GM20000 (cell line): ENCODE data around the gene KCNJ11.
A peak's percentile ranks its signal among the peaks of the same experiment; 100 is the strongest.

Experiments
- DNase-seq: peaks from one replicate; pipeline ENCODE4 v3.0.0; 2012; ENCODE audit warnings: low spot score
- CTCF ChIP-seq: IDR thresholded peaks from 2 replicates; pipeline ENCODE4 v1.5.1; 2012; ENCODE audit warnings: mild to moderate bottlenecking, control low read depth; ENCODE audit errors: extremely low read depth, missing control alignments

KCNJ11 gene

GRCh38 chr11:17353821-17354600 lies 34.4 kb downstream of the KCNJ11 start:
- TF ChIP-seq CTCF: no peak
- no peak for DNase-seq

- DNase-seq: peak; percentile 68
- no peak for TF ChIP-seq CTCF
Observed at GRCh38 chr11:17352950-17353820, 35.3 kb downstream of the KCNJ11 start.

DNA sequence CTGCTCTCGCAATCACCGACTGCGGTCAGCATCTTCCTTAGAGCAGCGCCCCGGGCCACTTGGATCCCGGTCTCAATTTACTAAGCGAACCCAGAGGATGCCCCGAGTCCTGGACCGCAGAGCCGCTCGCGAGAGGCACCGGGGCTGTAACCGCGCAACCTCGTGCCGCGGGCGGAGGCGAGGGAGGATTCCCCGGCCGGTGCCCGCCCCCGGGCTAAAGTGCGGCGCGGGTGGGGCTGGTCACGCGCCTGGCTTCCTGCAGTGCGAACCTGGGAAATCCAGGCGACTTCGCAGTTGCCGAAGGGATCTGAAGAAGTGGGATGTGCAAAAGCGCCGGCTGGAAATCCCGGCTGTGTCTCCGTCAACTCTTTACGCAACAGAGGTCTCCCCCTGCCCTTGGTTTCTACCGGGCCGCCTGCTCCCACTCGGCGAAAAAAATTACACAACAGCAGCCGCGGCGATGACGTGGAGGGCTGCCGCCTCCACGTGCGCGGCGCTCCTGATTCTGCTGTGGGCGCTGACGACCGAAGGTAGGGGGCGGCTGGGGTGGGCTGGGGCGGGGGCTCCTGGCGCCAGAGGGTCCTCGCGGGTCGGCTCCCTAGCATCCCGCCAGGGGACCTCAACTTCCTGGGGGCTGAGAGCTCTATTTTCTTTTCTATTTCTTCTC lies 36.8 kb downstream of the KCNJ11 start, which contains the start of gene NCR3LG1:
TSS of gene NCR3LG1 (plus strand) at position 291 of the 667 bp plus-strand sequence. CDS start at position 461, 170 bp downstream.
- peak; percentile 54 for DNase-seq

DNA sequence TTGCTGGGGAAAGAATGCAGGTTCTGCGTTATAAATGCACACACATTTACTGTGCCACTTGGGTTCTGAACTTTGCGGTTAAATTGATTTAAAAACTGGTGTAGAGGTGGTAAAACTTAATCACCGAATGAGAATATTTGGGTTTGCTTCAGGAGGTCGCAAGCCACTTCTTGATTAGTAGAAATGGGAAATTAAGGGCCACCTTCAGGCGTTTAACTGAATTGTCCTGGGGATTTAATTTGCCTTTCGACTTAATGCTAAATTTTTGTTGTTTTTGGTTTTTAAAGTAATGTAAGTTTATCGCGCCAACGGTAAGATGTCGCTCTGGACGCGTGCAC lies 37.3 kb downstream of the KCNJ11 start:
- DNase-seq: no peak
- no peak for TF ChIP-seq CTCF

More for the DNA sequence above, 36.8 kb downstream of the KCNJ11 start, which contains the start of gene NCR3LG1:
- TF ChIP-seq CTCF: no peak

- no peak for TF ChIP-seq CTCF
- no peak for DNase-seq
Observed at GRCh38 chr11:17350455-17351171, 37.8 kb downstream of the KCNJ11 start.

- no peak for DNase-seq
- no peak for TF ChIP-seq CTCF
Observed at GRCh38 chr11:17347676-17348075, 40.8 kb downstream of the KCNJ11 start.
